ENCODE results near the gene HOXB7. TPM values are rescaled to one million over a fixed set of nuclear protein-coding genes. Genes with fewer than 3 reads are reported as not detected.
A peak's percentile ranks its signal among the peaks of the same experiment; 100 is the strongest.

Gene HOXB7
- total RNA-seq, 1 donor from 2014 or later = 3.6 TPM

- no peak for TF ChIP-seq CTCF (IDR thresholded peaks at IDR 0.05; ENCODE audit: unreplicated experiment)
- Mint-ChIP-seq H3K36me3 (ENCODE audit: low read depth, unreplicated experiment) (peaks cover 19% of the 10 kb centered on the region), H3K4me3 (ENCODE audit: unreplicated experiment) (peak overlapping the region; percentile 94), H3K27ac (ENCODE audit: unreplicated experiment) (no peak overlapping the region), H3K4me1 (ENCODE audit: unreplicated experiment) (peaks cover 46% of the 10 kb centered on the region), H3K27me3 (ENCODE audit: unreplicated experiment) (peaks cover 29% of the 10 kb centered on the region), H3K9me3 (ENCODE audit: unreplicated experiment) (no peaks in the 10 kb centered on the region)
- DNase-seq (ENCODE audit: low spot score) = no peak
Observed at GRCh38 chr17:48563385-48563838, 47.4 kb downstream of the HOXB7 start.

- H3K36me3 Mint-ChIP-seq (ENCODE audit: low read depth, unreplicated experiment) = peaks cover 19% of the 10 kb centered on the region
- H3K4me3 Mint-ChIP-seq (ENCODE audit: unreplicated experiment) = peak overlapping the region; percentile 94
- no peak for TF ChIP-seq CTCF (IDR thresholded peaks at IDR 0.05; ENCODE audit: unreplicated experiment)
- H3K27ac Mint-ChIP-seq (ENCODE audit: unreplicated experiment) = no peak overlapping the region
- DNase-seq (ENCODE audit: low spot score) = no peak
- peaks cover 47% of the 10 kb centered on the region for H3K4me1 Mint-ChIP-seq (ENCODE audit: unreplicated experiment)
- no peaks in the 10 kb centered on the region for H3K9me3 Mint-ChIP-seq (ENCODE audit: unreplicated experiment)
- H3K27me3 Mint-ChIP-seq (ENCODE audit: unreplicated experiment) = peaks cover 30% of the 10 kb centered on the region
Observed at GRCh38 chr17:48562934-48563333, 47.9 kb downstream of the HOXB7 start.

GRCh38 chr17:48561884-48562810, 48.7 kb downstream of the HOXB7 start:
- peak; percentile 56 for TF ChIP-seq CTCF (IDR thresholded peaks at IDR 0.05; ENCODE audit: unreplicated experiment)
- H3K9me3 Mint-ChIP-seq (ENCODE audit: unreplicated experiment) = no peaks in the 10 kb centered on the region
- DNase-seq (ENCODE audit: low spot score) = no peak
- peaks cover 34% of the 10 kb centered on the region for H3K27me3 Mint-ChIP-seq (ENCODE audit: unreplicated experiment)
- H3K36me3 Mint-ChIP-seq (ENCODE audit: low read depth, unreplicated experiment) = peaks cover 19% of the 10 kb centered on the region
- H3K27ac Mint-ChIP-seq (ENCODE audit: unreplicated experiment) = no peak overlapping the region
- peak overlapping the region; percentile 60 for H3K4me3 Mint-ChIP-seq (ENCODE audit: unreplicated experiment)
- peaks cover 50% of the 10 kb centered on the region for H3K4me1 Mint-ChIP-seq (ENCODE audit: unreplicated experiment)

- Mint-ChIP-seq H3K27ac (ENCODE audit: unreplicated experiment) (no peak overlapping the region), H3K4me3 (ENCODE audit: unreplicated experiment) (no peak overlapping the region), H3K4me1 (ENCODE audit: unreplicated experiment) (peaks cover 68% of the 10 kb centered on the region), H3K27me3 (ENCODE audit: unreplicated experiment) (peaks cover 40% of the 10 kb centered on the region), H3K9me3 (ENCODE audit: unreplicated experiment) (no peaks in the 10 kb centered on the region), H3K36me3 (ENCODE audit: low read depth, unreplicated experiment) (peaks cover 22% of the 10 kb centered on the region)
- DNase-seq (ENCODE audit: low spot score) = no peak
- no peak for TF ChIP-seq CTCF (IDR thresholded peaks at IDR 0.05; ENCODE audit: unreplicated experiment)
Observed at GRCh38 chr17:48559840-48560817, 50.7 kb downstream of the HOXB7 start.

Measured in endothelial cell (in vitro differentiated cells).